ENCODE data around the gene BCL11A.
"Not testable (repeated sequence)": the region's sequence is repeated elsewhere in the genome, so short reads cannot be mapped to it uniquely, and the experiment has no call there.

The BCL11A gene

DNA sequence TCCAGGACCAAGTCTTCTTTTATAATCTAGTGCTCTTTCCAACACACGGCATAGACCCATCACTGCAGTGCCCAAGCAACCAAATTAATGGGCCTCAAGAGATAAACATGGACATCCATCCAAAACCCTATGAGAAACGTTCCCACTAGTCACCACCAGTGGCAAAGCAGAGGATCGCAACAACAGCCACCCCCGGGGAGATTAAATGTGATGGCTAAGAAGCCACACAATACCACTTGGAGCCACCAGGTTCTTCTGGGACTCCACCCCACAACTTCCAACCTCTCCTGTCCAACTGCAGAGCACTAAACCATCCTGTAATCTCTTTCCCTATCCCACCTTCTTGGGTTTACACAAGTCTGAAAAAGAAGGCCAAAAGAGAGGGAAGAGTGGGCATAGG lies 123.8 kb downstream of the BCL11A start:
- Mint-ChIP-seq H3K27ac (no peak overlapping the region), H3K27me3 (no peaks in the 10 kb centered on the region), H3K36me3 (ENCODE audit: low read depth) (no peaks in the 10 kb centered on the region), H3K9me3 (no peaks in the 10 kb centered on the region), H3K4me3 (no peak overlapping the region), H3K4me1 (ENCODE audit: low read depth) (peaks cover 33% of the 10 kb centered on the region)
- intact Hi-C loops (cut with micrococcal nuclease), result loop anchor here (10.0 kb wide), 2 partner anchors 55 to 125 kb away; partner anchors contain the start of gene BCL11A

- intact Hi-C loops (cut with micrococcal nuclease), result no loop called here
- Mint-ChIP-seq H3K4me1 (ENCODE audit: low read depth) (peaks cover 16% of the 10 kb centered on the region), H3K27ac (no peak overlapping the region), H3K27me3 (no peaks in the 10 kb centered on the region), H3K4me3 (no peak overlapping the region), H3K9me3 (no peaks in the 10 kb centered on the region), H3K36me3 (ENCODE audit: low read depth) (no peaks in the 10 kb centered on the region)
Observed at GRCh38 chr2:60426880-60427279, 126.6 kb downstream of the BCL11A start.

- Mint-ChIP-seq H3K4me3 (no peak overlapping the region), H3K27me3 (no peaks in the 10 kb centered on the region), H3K27ac (no peak overlapping the region), H3K4me1 (ENCODE audit: low read depth) (peaks cover 16% of the 10 kb centered on the region), H3K36me3 (ENCODE audit: low read depth) (no peaks in the 10 kb centered on the region), H3K9me3 (no peaks in the 10 kb centered on the region)
- intact Hi-C loops (cut with micrococcal nuclease), result no loop called here
Observed at GRCh38 chr2:60426341-60426740, 127.1 kb downstream of the BCL11A start.

- Mint-ChIP-seq H3K4me3 (no peak overlapping the region), H3K9me3 (no peaks in the 10 kb centered on the region), H3K27me3 (no peaks in the 10 kb centered on the region), H3K4me1 (ENCODE audit: low read depth) (no peaks in the 10 kb centered on the region), H3K27ac (peak overlapping the region; percentile 78), H3K36me3 (ENCODE audit: low read depth) (no peaks in the 10 kb centered on the region)
- intact Hi-C loops (cut with micrococcal nuclease), result no loop called here
Observed at GRCh38 chr2:60424233-60424632, 129.2 kb downstream of the BCL11A start.

GRCh38 chr2:60423505-60423904 lies 129.9 kb downstream of the BCL11A start:
- Mint-ChIP-seq H3K27ac (peak overlapping the region; percentile 78), H3K9me3 (no peaks in the 10 kb centered on the region), H3K4me3 (no peak overlapping the region), H3K27me3 (peaks cover under 1% of the 10 kb centered on the region), H3K4me1 (ENCODE audit: low read depth) (no peaks in the 10 kb centered on the region), H3K36me3 (ENCODE audit: low read depth) (no peaks in the 10 kb centered on the region)
- intact Hi-C loops (cut with micrococcal nuclease), result no loop called here

DNA sequence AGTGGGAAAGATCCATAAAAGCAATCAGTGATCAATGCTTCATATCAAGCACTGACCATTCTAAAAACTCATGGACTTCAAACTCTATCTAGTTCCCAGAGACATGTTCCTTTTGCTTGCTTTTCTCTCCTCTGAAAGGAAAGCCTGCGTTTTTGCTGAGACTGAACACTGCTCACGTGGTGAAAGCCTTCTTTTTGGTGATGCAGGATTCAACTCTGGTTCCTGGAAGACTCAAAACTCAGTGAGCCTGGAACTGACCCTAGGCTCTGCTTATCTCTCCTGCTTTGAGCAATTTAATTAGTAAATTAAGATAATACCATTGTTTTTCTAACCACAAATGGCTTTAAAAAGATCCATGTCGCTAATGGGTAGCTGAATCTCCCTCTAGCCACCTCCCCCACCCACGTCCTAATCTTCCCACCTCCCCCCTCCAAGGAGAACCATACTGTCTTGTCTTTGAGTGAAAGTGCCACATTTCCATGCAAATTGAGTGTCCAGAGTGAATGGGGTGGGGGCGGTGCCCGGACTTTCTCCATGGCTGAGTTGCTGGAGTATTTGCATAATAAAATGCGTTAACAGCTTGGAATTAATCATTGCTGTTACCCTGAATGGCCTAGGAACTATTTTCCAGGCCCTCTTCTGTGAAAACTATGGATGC lies 130.5 kb downstream of the BCL11A start:
- Mint-ChIP-seq H3K4me3 (no peak overlapping the region), H3K4me1 (ENCODE audit: low read depth) (no peaks in the 10 kb centered on the region), H3K36me3 (ENCODE audit: low read depth) (no peaks in the 10 kb centered on the region), H3K9me3 (no peaks in the 10 kb centered on the region), H3K27ac (no peak overlapping the region), H3K27me3 (peaks cover 3% of the 10 kb centered on the region)
- intact Hi-C loops (cut with micrococcal nuclease), result no loop called here

DNA sequence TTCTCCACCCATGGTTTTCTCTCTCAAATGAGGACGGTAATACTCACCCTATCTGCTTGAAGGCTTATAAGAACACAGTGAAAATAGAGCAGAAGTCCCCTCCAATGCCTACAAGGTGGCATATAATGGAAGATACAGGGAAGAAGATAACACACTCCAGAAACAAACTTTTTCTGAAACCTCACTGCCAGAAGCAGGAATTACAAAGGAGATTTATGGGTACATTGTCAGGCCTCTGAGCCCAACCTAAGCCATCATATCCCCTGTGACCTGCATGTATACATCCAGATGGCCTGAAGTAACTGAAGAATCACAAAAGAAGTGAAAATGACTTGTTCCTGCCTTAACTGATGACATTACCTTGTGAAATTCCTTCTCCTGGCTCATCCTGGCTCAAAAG lies 136.2 kb downstream of the BCL11A start:
- Mint-ChIP-seq H3K4me1 (ENCODE audit: low read depth) (peaks cover 35% of the 10 kb centered on the region), H3K9me3 (peaks cover 14% of the 10 kb centered on the region)
- H3K36me3 Mint-ChIP-seq (ENCODE audit: low read depth); H3K27me3 Mint-ChIP-seq; H3K4me3 Mint-ChIP-seq; H3K27ac Mint-ChIP-seq; intact Hi-C loops (cut with micrococcal nuclease): not testable (repeated sequence)

GRCh38 chr2:60416221-60417008 lies 137.0 kb downstream of the BCL11A start:
- Mint-ChIP-seq H3K27ac (peak overlapping the region; percentile 14), H3K9me3 (peaks cover 14% of the 10 kb centered on the region), H3K4me3 (no peak overlapping the region), H3K36me3 (ENCODE audit: low read depth) (no peaks in the 10 kb centered on the region), H3K27me3 (peaks cover 3% of the 10 kb centered on the region), H3K4me1 (ENCODE audit: low read depth) (peaks cover 41% of the 10 kb centered on the region)
- intact Hi-C loops (cut with micrococcal nuclease), result no loop called here

DNA sequence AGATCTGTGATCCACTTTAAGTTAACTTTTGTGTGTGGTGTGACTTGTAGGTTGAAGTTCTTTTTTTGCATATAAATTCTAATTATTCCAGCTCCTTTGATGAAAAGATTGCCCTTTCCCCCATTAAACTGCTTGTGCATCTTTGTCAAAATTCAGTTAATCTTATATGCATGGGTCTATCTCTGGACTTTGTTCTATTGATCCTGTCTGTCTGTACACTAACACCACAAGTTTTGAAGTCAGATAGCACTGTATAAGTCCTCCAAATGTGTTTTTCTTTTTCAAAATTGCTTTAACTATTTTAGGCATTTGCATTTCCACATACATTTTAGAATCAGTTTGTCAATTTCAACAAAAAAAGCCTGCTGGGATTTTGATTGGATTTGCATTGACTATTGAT lies 137.6 kb downstream of the BCL11A start:
- Mint-ChIP-seq H3K4me3 (no peak overlapping the region), H3K9me3 (peaks cover 14% of the 10 kb centered on the region), H3K27ac (peak overlapping the region; percentile 14), H3K4me1 (ENCODE audit: low read depth) (peaks cover 47% of the 10 kb centered on the region), H3K27me3 (peaks cover 3% of the 10 kb centered on the region), H3K36me3 (ENCODE audit: low read depth) (no peaks in the 10 kb centered on the region)
- intact Hi-C loops (cut with micrococcal nuclease), result no loop called here

DNA sequence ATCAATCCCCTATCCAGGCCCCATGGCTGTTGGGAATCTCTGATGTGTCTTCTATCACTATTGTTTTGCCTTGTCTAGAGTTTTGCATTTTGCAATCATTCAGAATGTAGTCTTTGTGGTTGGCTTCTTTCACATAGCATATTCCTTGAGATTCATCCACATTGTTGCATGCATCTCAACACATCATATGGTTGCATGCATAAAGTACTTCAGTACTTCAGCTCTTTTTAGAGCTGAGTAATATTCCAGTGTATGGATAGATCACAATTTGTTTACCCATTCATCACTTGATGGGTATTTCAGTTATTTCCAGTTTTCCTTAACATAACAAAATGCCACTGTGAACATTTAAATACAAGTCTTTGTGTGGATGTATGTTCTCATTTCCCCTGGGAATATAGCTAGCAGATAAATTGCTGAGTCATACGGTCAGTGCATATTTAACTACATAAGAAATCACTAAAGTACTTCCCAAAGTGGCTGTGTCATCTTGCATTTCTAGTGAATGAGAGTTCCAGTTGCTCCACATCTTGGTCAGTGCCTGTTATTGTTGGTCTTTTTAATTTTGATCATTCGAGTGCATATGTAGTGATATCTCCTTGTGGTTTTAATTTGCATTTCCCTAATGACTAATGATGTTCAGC lies 138.8 kb downstream of the BCL11A start:
- Mint-ChIP-seq H3K27me3 (peaks cover 3% of the 10 kb centered on the region), H3K9me3 (peaks cover 14% of the 10 kb centered on the region), H3K4me1 (ENCODE audit: low read depth) (peaks cover 57% of the 10 kb centered on the region), H3K27ac (no peak overlapping the region), H3K36me3 (ENCODE audit: low read depth) (no peaks in the 10 kb centered on the region), H3K4me3 (no peak overlapping the region)
- intact Hi-C loops (cut with micrococcal nuclease), result no loop called here

DNA sequence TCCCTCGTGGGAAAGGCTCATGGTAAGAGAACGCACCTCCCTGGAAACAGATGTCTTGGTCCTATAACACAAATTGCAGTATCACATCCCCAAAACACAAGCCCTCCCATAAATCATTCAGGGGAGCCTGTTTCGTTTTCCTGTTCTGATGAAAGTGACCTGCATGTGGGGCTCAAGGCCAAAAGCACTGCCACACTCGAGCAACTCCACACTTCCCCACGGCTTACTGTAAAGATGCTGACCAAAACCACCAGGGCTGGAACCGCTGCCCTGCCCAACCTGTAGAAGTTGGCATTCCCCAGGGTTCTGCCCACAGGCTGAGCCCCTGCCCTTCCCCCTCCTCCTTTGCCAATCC lies 139.7 kb downstream of the BCL11A start:
- no peak overlapping the region for H3K4me3 Mint-ChIP-seq
- peaks cover 14% of the 10 kb centered on the region for H3K9me3 Mint-ChIP-seq
- peaks cover 57% of the 10 kb centered on the region for H3K4me1 Mint-ChIP-seq (ENCODE audit: low read depth)
- H3K27ac Mint-ChIP-seq, result no peak overlapping the region
- intact Hi-C loops (cut with micrococcal nuclease), result no loop called here
- H3K36me3 Mint-ChIP-seq (ENCODE audit: low read depth), result no peaks in the 10 kb centered on the region
- peaks cover 3% of the 10 kb centered on the region for H3K27me3 Mint-ChIP-seq

DNA sequence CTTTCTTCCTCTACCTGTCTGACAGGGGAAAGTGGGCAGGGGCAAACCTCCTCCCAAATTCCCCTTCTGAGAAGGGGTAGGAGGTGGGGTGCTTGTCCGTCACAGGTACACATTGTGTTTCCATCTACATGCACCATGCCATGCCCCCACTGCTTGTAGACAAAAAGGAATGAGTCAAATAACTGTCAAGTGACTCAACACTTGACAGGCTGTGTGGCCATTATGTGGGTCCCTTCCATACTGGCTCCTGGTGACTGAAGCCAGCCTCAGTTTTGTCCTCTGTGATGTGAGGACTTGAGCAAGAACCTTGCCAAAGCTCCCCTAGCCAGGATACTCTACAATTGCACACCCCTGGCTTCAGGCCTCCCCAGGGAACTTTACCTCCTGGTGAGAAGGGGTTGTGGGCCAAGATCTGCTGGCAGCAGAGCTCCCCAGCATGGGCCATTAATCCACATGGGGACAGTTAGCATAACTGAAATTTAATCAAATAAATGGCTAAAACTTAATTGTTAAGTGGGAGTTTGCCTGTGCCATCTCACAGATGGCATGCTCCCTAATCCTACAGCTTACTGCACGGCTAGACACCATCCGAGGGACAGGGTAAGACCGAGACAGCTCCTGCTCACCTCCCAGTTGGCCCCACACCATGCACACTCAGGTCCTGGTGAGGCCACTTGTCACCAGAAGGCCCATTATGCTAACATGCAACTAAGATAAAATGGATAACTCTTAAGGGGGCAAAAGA lies 140.2 kb downstream of the BCL11A start:
- Mint-ChIP-seq H3K36me3 (ENCODE audit: low read depth) (no peaks in the 10 kb centered on the region), H3K27ac (no peak overlapping the region), H3K4me3 (no peak overlapping the region), H3K27me3 (peaks cover under 1% of the 10 kb centered on the region), H3K9me3 (peaks cover 14% of the 10 kb centered on the region), H3K4me1 (ENCODE audit: low read depth) (peaks cover 57% of the 10 kb centered on the region)
- intact Hi-C loops (cut with micrococcal nuclease), result no loop called here

GRCh38 chr2:60412620-60413019 lies 140.8 kb downstream of the BCL11A start:
- Mint-ChIP-seq H3K4me1 (ENCODE audit: low read depth) (peaks cover 57% of the 10 kb centered on the region), H3K27ac (no peak overlapping the region), H3K36me3 (ENCODE audit: low read depth) (no peaks in the 10 kb centered on the region), H3K4me3 (no peak overlapping the region), H3K27me3 (no peaks in the 10 kb centered on the region), H3K9me3 (peaks cover 14% of the 10 kb centered on the region)
- intact Hi-C loops (cut with micrococcal nuclease), result no loop called here

GRCh38 chr2:60412027-60412426 lies 141.4 kb downstream of the BCL11A start:
- no peak overlapping the region for H3K4me3 Mint-ChIP-seq
- peaks cover 14% of the 10 kb centered on the region for H3K9me3 Mint-ChIP-seq
- H3K27me3 Mint-ChIP-seq, result peaks cover 4% of the 10 kb centered on the region
- peaks cover 62% of the 10 kb centered on the region for H3K4me1 Mint-ChIP-seq (ENCODE audit: low read depth)
- no peak overlapping the region for H3K27ac Mint-ChIP-seq
- no peaks in the 10 kb centered on the region for H3K36me3 Mint-ChIP-seq (ENCODE audit: low read depth)
- intact Hi-C loops (cut with micrococcal nuclease), result no loop called here
